Endothelial cell (in vitro differentiated cells): ENCODE measurements around the gene VASP. TPM values are rescaled to one million over a fixed set of nuclear protein-coding genes. Genes with fewer than 3 reads are reported as not detected.

Source experiments
- DNase-seq: peaks from one replicate; pipeline ENCODE4 v3.0.0; 2021; ENCODE audit warnings: low spot score
- H3K27ac Mint-ChIP-seq: one replicate; pipeline ENCODE4 v1.8.0; 2021; ENCODE audit warnings: mixed read lengths, inconsistent platforms; ENCODE audit not compliant: unreplicated experiment
- H3K27me3 Mint-ChIP-seq: one replicate; pipeline ENCODE4 v1.8.0; 2021; ENCODE audit warnings: mild to moderate bottlenecking, moderate library complexity, mixed read lengths, inconsistent platforms; ENCODE audit not compliant: unreplicated experiment
- H3K36me3 Mint-ChIP-seq: one replicate; pipeline ENCODE4 v1.8.0; 2021; ENCODE audit warnings: mild to moderate bottlenecking, low read depth, mixed read lengths, inconsistent platforms; ENCODE audit not compliant: unreplicated experiment
- H3K4me1 Mint-ChIP-seq: one replicate; pipeline ENCODE4 v1.8.0; 2021; ENCODE audit warnings: mild to moderate bottlenecking, mixed read lengths, inconsistent platforms; ENCODE audit not compliant: unreplicated experiment
- H3K4me3 Mint-ChIP-seq: one replicate; pipeline ENCODE4 v1.8.0; 2021; ENCODE audit warnings: mild to moderate bottlenecking, mixed read lengths, inconsistent platforms; ENCODE audit not compliant: unreplicated experiment
- H3K9me3 Mint-ChIP-seq: one replicate; pipeline ENCODE4 v1.8.0; 2021; ENCODE audit warnings: mixed read lengths, inconsistent platforms; ENCODE audit not compliant: unreplicated experiment
- CTCF ChIP-seq: fragments of 200-600 bp; sonication (generic); IDR thresholded peaks from one replicate; pipeline ENCODE4 v1.5.0; 2021; ENCODE audit warnings: antibody characterized with exemption; ENCODE audit not compliant: unreplicated experiment
- total RNA-seq: library from RNA; stranded (reverse); fragmentation: NEBNext Ultra II Directional; extraction: Animal tissue kit (Norgen Biotek cat#: 25700); gene quantifications from one replicate; pipeline ENCODE4 v1.2.1, GENCODE V29; 2021; ENCODE audit not compliant: unreplicated experiment

The VASP gene
- total RNA-seq, 1 donor from 2014 or later = 246 TPM

- Mint-ChIP-seq H3K4me1 (peaks cover 21% of the 10 kb centered on the region), H3K36me3 (peaks cover 14% of the 10 kb centered on the region), H3K27ac (no peak overlapping the region), H3K27me3 (peaks cover 19% of the 10 kb centered on the region), H3K9me3 (no peaks in the 10 kb centered on the region), H3K4me3 (peak overlapping the region; percentile 86)
- TF ChIP-seq CTCF = no peak
- peak; percentile 67 for DNase-seq
Measured at GRCh38 chr19:45496349-45496953, 10.8 kb upstream of the VASP start.

- Mint-ChIP-seq H3K4me1 (peaks cover 21% of the 10 kb centered on the region), H3K9me3 (no peaks in the 10 kb centered on the region), H3K36me3 (peaks cover 14% of the 10 kb centered on the region), H3K27me3 (peaks cover 19% of the 10 kb centered on the region), H3K4me3 (peak overlapping the region; percentile 65), H3K27ac (no peak overlapping the region)
- TF ChIP-seq CTCF = no peak
- no peak for DNase-seq
Measured at GRCh38 chr19:45497791-45498190, 9.5 kb upstream of the VASP start.

- peaks cover 19% of the 10 kb centered on the region for H3K27me3 Mint-ChIP-seq
Measured at GRCh38 chr19:45498411-45499195, 8.7 kb upstream of the VASP start, which contains the start of gene PPM1N. Gene PPM1N, plus strand, starts transcription at chr19:45498443. Its CDS starts 30 bp downstream, at chr19:45498473.

GRCh38 chr19:45499196-45500180, 7.8 kb upstream of the VASP start:
- H3K4me3 Mint-ChIP-seq = peak overlapping the region; percentile 67
- no peak overlapping the region for H3K27ac Mint-ChIP-seq
- peaks cover 19% of the 10 kb centered on the region for H3K27me3 Mint-ChIP-seq
- peaks cover 14% of the 10 kb centered on the region for H3K36me3 Mint-ChIP-seq
- no peaks in the 10 kb centered on the region for H3K9me3 Mint-ChIP-seq
- DNase-seq = peak; percentile 32
- TF ChIP-seq CTCF = no peak
- peaks cover 21% of the 10 kb centered on the region for H3K4me1 Mint-ChIP-seq

More at GRCh38 chr19:45498411-45499195, 8.7 kb upstream of the VASP start, which contains the start of gene PPM1N:
- no peak for TF ChIP-seq CTCF
- H3K36me3 Mint-ChIP-seq = peaks cover 14% of the 10 kb centered on the region
- H3K27ac Mint-ChIP-seq = peak within 1 kb of the TSS; percentile 30
- H3K9me3 Mint-ChIP-seq = no peaks in the 10 kb centered on the region
- DNase-seq = peak; percentile 23
- peak within 1 kb of the TSS; percentile 94 for H3K4me3 Mint-ChIP-seq
- H3K4me1 Mint-ChIP-seq = peaks cover 21% of the 10 kb centered on the region
